CD8-positive, alpha-beta memory T cell (primary cell): ENCODE data around the gene ORC5. TPM values are rescaled to one million over a fixed set of nuclear protein-coding genes. Genes with fewer than 3 reads are reported as not detected.
"Not testable (repeated sequence)": the region's sequence is repeated elsewhere in the genome, so short reads cannot be mapped to it uniquely, and the experiment has no call there.

Experiments
- CTCF ChIA-PET: fragments of 350-600 bp; sonication (Branson Sonifier 250); formaldehyde crosslinking; loops from one replicate; lab custom pipeline; 2021; ENCODE audit warnings: antibody characterized with exemption; lab: Charles Lee
- POLR2A ChIA-PET: fragments of 350-600 bp; sonication (Branson Sonifier 250); formaldehyde crosslinking; loops from one replicate; lab custom pipeline; 2021; ENCODE audit warnings: antibody characterized with exemption; lab: Charles Lee
- DNase-seq, 5 donors: peaks; one replicate each; pipeline versions ENCODE4 v3.0.0 to v3.0.0-alpha.2; 2020 to 2022; ENCODE audit warnings: mixed read lengths in 1 of 5
- H3K27ac ChIP-seq: one replicate; pipeline ENCODE4 v1.7.0; 2013; ENCODE audit warnings: low read depth, mild to moderate bottlenecking, low read length, moderate library complexity
- H3K27me3 ChIP-seq: 2 replicates; pipeline ENCODE4 v1.7.0; 2013; ENCODE audit warnings: low read length, mild to moderate bottlenecking; ENCODE audit not compliant: insufficient read depth, poor library complexity, severe bottlenecking
- H3K36me3 ChIP-seq: 2 replicates; pipeline ENCODE4 v1.7.0; 2013; ENCODE audit warnings: mild to moderate bottlenecking, low read length, moderate library complexity; ENCODE audit not compliant: insufficient read depth
- H3K4me1 ChIP-seq: 2 replicates; pipeline ENCODE4 v1.7.0; 2013; ENCODE audit warnings: mild to moderate bottlenecking, low read length, moderate library complexity; ENCODE audit not compliant: insufficient read depth
- H3K4me3 ChIP-seq: 2 replicates; pipeline ENCODE4 v1.7.0; 2013; ENCODE audit warnings: mild to moderate bottlenecking, low read length
- H3K9me3 ChIP-seq: 2 replicates; pipeline ENCODE4 v1.7.0; 2013; ENCODE audit warnings: mild to moderate bottlenecking, low read length
- H3K27ac Mint-ChIP-seq, 8 donors: one replicate each; pipeline ENCODE4 v1.8.0; 2020 to 2021; ENCODE audit warnings: mixed read lengths in 8 of 8, mild to moderate bottlenecking in 6 of 8, inconsistent platforms in 3 of 8, moderate library complexity in 3 of 8
- H3K27me3 Mint-ChIP-seq, 2 donors: one replicate each; pipeline ENCODE4 v1.8.0; 2020 to 2021; ENCODE audit warnings: mixed read lengths in 2 of 2, mild to moderate bottlenecking in 1 of 2, moderate library complexity in 1 of 2
- H3K36me3 Mint-ChIP-seq, 3 donors: one replicate each; pipeline ENCODE4 v1.8.0; 2020 to 2021; ENCODE audit warnings: mixed read lengths in 3 of 3, inconsistent platforms in 1 of 3, mild to moderate bottlenecking in 1 of 3
- H3K4me1 Mint-ChIP-seq, 3 donors: one replicate each; pipeline ENCODE4 v1.8.0; 2020 to 2021; ENCODE audit warnings: mixed read lengths in 3 of 3, inconsistent platforms in 1 of 3, mild to moderate bottlenecking in 1 of 3
- H3K4me3 Mint-ChIP-seq, 7 donors: one replicate each; pipeline ENCODE4 v1.8.0; 2020 to 2021; ENCODE audit warnings: mixed read lengths in 7 of 7, mild to moderate bottlenecking in 6 of 7, moderate library complexity in 4 of 7, inconsistent platforms in 2 of 7
- H3K9me3 Mint-ChIP-seq, 5 donors: one replicate each; pipeline ENCODE4 v1.8.0; 2020 to 2022; ENCODE audit warnings: mixed read lengths in 5 of 5, mild to moderate bottlenecking in 3 of 5, moderate library complexity in 2 of 5, inconsistent platforms in 1 of 5
- polyA plus RNA-seq: library from polyadenylated mRNA; unstranded; fragments of 300-500 nt; fragmentation: Illumina TruSeq; gene quantifications from one replicate; pipeline ENCODE4 v1.2.3, GENCODE V29; 2021
- total RNA-seq, 2 experiments: library from RNA; stranded (reverse); gene quantifications; one replicate each; pipeline ENCODE4 v1.2.3, GENCODE V29; 2021

ORC5 gene
- total and polyA plus RNA-seq, 3 experiments from 2014 or later, result 21.2 to 37.3 (median 32.4) TPM

- Histone ChIP-seq H3K4me3 (no peak overlapping the region), H3K9me3 (no peaks in the 10 kb centered on the region), H3K4me1 (no peaks in the 10 kb centered on the region), H3K27ac (no peak overlapping the region), H3K27me3 (no peaks in the 10 kb centered on the region), H3K36me3 (peaks cover 6% of the 10 kb centered on the region)
- CTCF ChIA-PET, result no interaction called here
- Mint-ChIP-seq H3K27me3 (no peaks in the 10 kb centered on the region), H3K4me3 (no peak overlapping the region), H3K36me3 (peaks cover 36 to 71% (median 36%) of the 10 kb centered on the region in 3 donors), H3K4me1 (peaks cover 0 to 4% (median 2%) of the 10 kb centered on the region in 3 donors), H3K27ac (no peak overlapping the region), H3K9me3 (peaks cover 0 to 3% (median 0%) of the 10 kb centered on the region in 5 donors)
- POLR2A ChIA-PET, result no interaction called here
- DNase-seq, result no peak
Measured at GRCh38 chr7:104179178-104179577, 28.6 kb downstream of the ORC5 start.

GRCh38 chr7:104177565-104178083 lies 30.2 kb downstream of the ORC5 start:
- H3K4me1 ChIP-seq, H3K27me3 Mint-ChIP-seq, CTCF ChIA-PET, POLR2A ChIA-PET, H3K4me3 ChIP-seq, DNase-seq, H3K27me3 ChIP-seq, H3K9me3 Mint-ChIP-seq, H3K9me3 ChIP-seq, H3K4me3 Mint-ChIP-seq, H3K27ac ChIP-seq, H3K36me3 ChIP-seq, H3K27ac Mint-ChIP-seq, H3K4me1 Mint-ChIP-seq: not testable (repeated sequence)
- H3K36me3 Mint-ChIP-seq, result peaks cover 27 to 64% (median 33%) of the 10 kb centered on the region in 3 donors

GRCh38 chr7:104176332-104176731 lies 31.5 kb downstream of the ORC5 start:
- Histone ChIP-seq H3K27ac (no peak overlapping the region), H3K36me3 (no peaks in the 10 kb centered on the region), H3K9me3 (no peaks in the 10 kb centered on the region), H3K4me3 (no peak overlapping the region), H3K4me1 (no peaks in the 10 kb centered on the region), H3K27me3 (no peaks in the 10 kb centered on the region)
- H3K4me3 Mint-ChIP-seq, result no peak overlapping the region
- H3K36me3 Mint-ChIP-seq, result peaks cover 33 to 59% (median 34%) of the 10 kb centered on the region in 3 donors
- H3K27ac Mint-ChIP-seq, result no peak overlapping the region
- DNase-seq, result no peak
- peaks cover 0 to 3% (median 0%) of the 10 kb centered on the region in 5 donors for H3K9me3 Mint-ChIP-seq
- H3K4me1 Mint-ChIP-seq, result peaks cover 0 to 2% (median 0%) of the 10 kb centered on the region in 3 donors
- no peaks in the 10 kb centered on the region for H3K27me3 Mint-ChIP-seq
- ChIA-PET CTCF (no interaction called here), POLR2A (no interaction called here)

- Histone ChIP-seq H3K27me3 (no peaks in the 10 kb centered on the region), H3K27ac (no peak overlapping the region), H3K9me3 (no peaks in the 10 kb centered on the region), H3K36me3 (no peaks in the 10 kb centered on the region), H3K4me1 (no peaks in the 10 kb centered on the region), H3K4me3 (no peak overlapping the region)
- POLR2A ChIA-PET, result no interaction called here
- no peaks in the 10 kb centered on the region for H3K27me3 Mint-ChIP-seq
- peaks cover 0 to 2% (median 0%) of the 10 kb centered on the region in 3 donors for H3K4me1 Mint-ChIP-seq
- no peak for DNase-seq
- CTCF ChIA-PET, result no interaction called here
- no peak overlapping the region for H3K4me3 Mint-ChIP-seq
- H3K36me3 Mint-ChIP-seq, result peaks cover 31 to 60% (median 39%) of the 10 kb centered on the region in 3 donors
- peaks cover 0 to 3% (median 0%) of the 10 kb centered on the region in 5 donors for H3K9me3 Mint-ChIP-seq
- H3K27ac Mint-ChIP-seq, result peak overlapping the region in 1 of 8 donors; percentile 21
Measured at GRCh38 chr7:104175361-104175984, 32.3 kb downstream of the ORC5 start.

GRCh38 chr7:104174798-104175197 lies 33.0 kb downstream of the ORC5 start:
- no peak overlapping the region for H3K4me3 ChIP-seq
- Mint-ChIP-seq H3K36me3 (peaks cover 30 to 59% (median 34%) of the 10 kb centered on the region in 3 donors), H3K4me1 (peaks cover 0 to 3% (median 0%) of the 10 kb centered on the region in 3 donors), H3K9me3 (peaks cover 0 to 3% (median 0%) of the 10 kb centered on the region in 5 donors), H3K27me3 (no peaks in the 10 kb centered on the region), H3K27ac (peak overlapping the region in 1 of 8 donors; percentile 43), H3K4me3 (no peak overlapping the region)
- ChIA-PET POLR2A (no interaction called here), CTCF (interaction anchor here (1.1 kb wide), 1 partner anchor 14 kb away, joined by 3 read pairs; no protein-coding TSS in a partner anchor)
- H3K9me3 ChIP-seq, result no peaks in the 10 kb centered on the region
- no peaks in the 10 kb centered on the region for H3K27me3 ChIP-seq
- H3K4me1 ChIP-seq, result no peaks in the 10 kb centered on the region
- DNase-seq, result no peak
- no peaks in the 10 kb centered on the region for H3K36me3 ChIP-seq
- no peak overlapping the region for H3K27ac ChIP-seq

- H3K9me3 ChIP-seq, result no peaks in the 10 kb centered on the region
- ChIA-PET CTCF (no interaction called here), POLR2A (no interaction called here)
- DNase-seq, result no peak
- no peaks in the 10 kb centered on the region for H3K4me1 ChIP-seq
- no peak overlapping the region for H3K4me3 Mint-ChIP-seq
- no peak overlapping the region for H3K4me3 ChIP-seq
- peaks cover 17% of the 10 kb centered on the region for H3K36me3 ChIP-seq
- peaks cover 4 to 8% (median 4%) of the 10 kb centered on the region in 3 donors for H3K4me1 Mint-ChIP-seq
- H3K27ac ChIP-seq, result no peak overlapping the region
- no peaks in the 10 kb centered on the region for H3K27me3 ChIP-seq
- no peaks in the 10 kb centered on the region for H3K27me3 Mint-ChIP-seq
- H3K9me3 Mint-ChIP-seq, result no peaks in the 10 kb centered on the region
- H3K36me3 Mint-ChIP-seq, result peaks cover 3 to 65% (median 21%) of the 10 kb centered on the region in 3 donors
- H3K27ac Mint-ChIP-seq, result no peak overlapping the region
Measured at GRCh38 chr7:104162081-104162480, 45.7 kb downstream of the ORC5 start.

GRCh38 chr7:104161244-104161643 lies 46.6 kb downstream of the ORC5 start:
- Mint-ChIP-seq H3K27me3 (no peaks in the 10 kb centered on the region), H3K4me1 (peaks cover 4 to 9% (median 8%) of the 10 kb centered on the region in 3 donors), H3K27ac (peak overlapping the region in 3 of 8 donors; percentile 33 to 71 (median 56)), H3K9me3 (no peaks in the 10 kb centered on the region), H3K4me3 (no peak overlapping the region), H3K36me3 (peaks cover 3 to 59% (median 18%) of the 10 kb centered on the region in 3 donors)
- Histone ChIP-seq H3K9me3 (no peaks in the 10 kb centered on the region), H3K4me3 (no peak overlapping the region), H3K27me3 (no peaks in the 10 kb centered on the region), H3K36me3 (peaks cover 17% of the 10 kb centered on the region), H3K4me1 (no peaks in the 10 kb centered on the region), H3K27ac (no peak overlapping the region)
- POLR2A ChIA-PET, result no interaction called here
- no peak for DNase-seq
- CTCF ChIA-PET, result interaction anchor here (1.0 kb wide), 1 partner anchor 13 kb away, joined by 3 read pairs; no protein-coding TSS in a partner anchor

- Mint-ChIP-seq H3K27ac (no peak overlapping the region), H3K36me3 (peaks cover 3 to 52% (median 19%) of the 10 kb centered on the region in 3 donors), H3K4me1 (peaks cover 4 to 9% (median 8%) of the 10 kb centered on the region in 3 donors), H3K4me3 (no peak overlapping the region), H3K27me3 (no peaks in the 10 kb centered on the region), H3K9me3 (no peaks in the 10 kb centered on the region)
- H3K4me3 ChIP-seq, result no peak overlapping the region
- DNase-seq, result peak in 1 of 5 donors; percentile 2
- no peak overlapping the region for H3K27ac ChIP-seq
- peaks cover 17% of the 10 kb centered on the region for H3K36me3 ChIP-seq
- no peaks in the 10 kb centered on the region for H3K4me1 ChIP-seq
- ChIA-PET CTCF (interaction anchor here (1.0 kb wide), 1 partner anchor 14 kb away, joined by 3 read pairs; no protein-coding TSS in a partner anchor), POLR2A (no interaction called here)
- no peaks in the 10 kb centered on the region for H3K9me3 ChIP-seq
- no peaks in the 10 kb centered on the region for H3K27me3 ChIP-seq
Measured at GRCh38 chr7:104160375-104160774, 47.4 kb downstream of the ORC5 start.
